ENCODE measurements around the gene CNTD1. TPM values are rescaled to one million over a fixed set of nuclear protein-coding genes. Genes with fewer than 3 reads are reported as not detected.

CNTD1 gene
- total RNA-seq, 4 donors from 2014 or later: 0.09 to 2.9 TPM; not detected in 2

DNA sequence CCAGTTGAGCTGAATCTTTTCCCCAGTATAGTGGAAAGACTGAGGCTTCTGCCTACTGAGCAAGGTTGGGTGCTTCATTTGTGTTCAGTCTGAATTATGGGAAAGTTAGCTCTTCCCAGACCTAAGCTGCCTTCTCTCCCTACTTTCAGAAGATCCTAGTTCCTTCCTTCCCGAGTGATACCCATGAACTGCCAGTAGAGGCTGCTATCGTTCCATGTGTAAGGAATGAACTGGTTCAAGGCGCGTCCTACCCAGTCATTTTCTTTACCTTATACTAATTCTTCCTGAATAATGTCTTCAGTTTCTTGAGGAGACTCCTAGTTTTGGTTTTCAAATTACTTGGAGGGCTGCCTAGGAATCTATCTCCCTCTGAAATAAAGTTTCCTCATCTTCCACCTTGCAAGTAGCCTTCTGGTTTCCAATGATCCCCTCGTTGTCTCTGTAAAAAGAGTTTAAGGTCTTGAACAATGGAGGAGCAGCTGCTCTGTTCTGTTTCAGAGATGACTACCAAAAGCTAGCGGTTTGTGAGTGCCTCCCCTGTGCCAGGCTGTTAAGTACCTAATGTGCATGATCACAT is 44.8 kb downstream of the CNTD1 start:
- DNase-seq (ENCODE audit: low spot score): no peak
- TF ChIP-seq, protein P1, sequence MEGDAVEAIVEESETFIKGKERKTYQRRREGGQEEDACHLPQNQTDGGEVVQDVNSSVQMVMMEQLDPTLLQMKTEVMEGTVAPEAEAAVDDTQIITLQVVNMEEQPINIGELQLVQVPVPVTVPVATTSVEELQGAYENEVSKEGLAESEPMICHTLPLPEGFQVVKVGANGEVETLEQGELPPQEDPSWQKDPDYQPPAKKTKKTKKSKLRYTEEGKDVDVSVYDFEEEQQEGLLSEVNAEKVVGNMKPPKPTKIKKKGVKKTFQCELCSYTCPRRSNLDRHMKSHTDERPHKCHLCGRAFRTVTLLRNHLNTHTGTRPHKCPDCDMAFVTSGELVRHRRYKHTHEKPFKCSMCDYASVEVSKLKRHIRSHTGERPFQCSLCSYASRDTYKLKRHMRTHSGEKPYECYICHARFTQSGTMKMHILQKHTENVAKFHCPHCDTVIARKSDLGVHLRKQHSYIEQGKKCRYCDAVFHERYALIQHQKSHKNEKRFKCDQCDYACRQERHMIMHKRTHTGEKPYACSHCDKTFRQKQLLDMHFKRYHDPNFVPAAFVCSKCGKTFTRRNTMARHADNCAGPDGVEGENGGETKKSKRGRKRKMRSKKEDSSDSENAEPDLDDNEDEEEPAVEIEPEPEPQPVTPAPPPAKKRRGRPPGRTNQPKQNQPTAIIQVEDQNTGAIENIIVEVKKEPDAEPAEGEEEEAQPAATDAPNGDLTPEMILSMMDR (IDR thresholded peaks at IDR 0.05): peak in 1 of 3 donors; percentile 62

DNA sequence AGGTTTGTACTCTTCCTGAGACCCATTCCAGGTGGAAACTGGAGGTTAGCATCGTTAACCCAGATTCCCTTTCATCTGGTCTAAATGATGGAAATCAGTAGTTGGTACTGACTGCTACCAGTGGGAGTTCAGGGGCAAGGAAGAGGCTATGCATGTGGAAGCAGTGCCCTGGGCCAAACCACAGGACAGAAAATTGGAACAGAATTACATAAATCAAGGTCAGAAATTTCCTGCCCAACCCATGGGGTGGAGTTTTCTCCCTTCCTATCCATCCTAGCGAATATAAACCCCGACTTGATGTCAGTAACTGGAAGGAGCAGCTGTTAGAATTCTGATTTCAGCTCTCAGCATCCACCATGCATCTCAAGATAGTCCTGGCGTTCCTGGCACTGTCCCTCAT is 45.6 kb downstream of the CNTD1 start, which contains the start of gene AOC2:
Gene AOC2, plus strand, starts transcription at position 310 of the 400 bp plus-strand sequence. Its CDS starts 47 bp downstream, at position 357.
- ATAC-seq (ENCODE audit: low FRiP score): no peak
- TF ChIP-seq, protein P1 (IDR thresholded peaks at IDR 0.05): no peak
- no peak for DNase-seq (ENCODE audit: low spot score)

More for the DNA sequence above, 44.8 kb downstream of the CNTD1 start:
- ATAC-seq (ENCODE audit: low FRiP score): no peak

DNA sequence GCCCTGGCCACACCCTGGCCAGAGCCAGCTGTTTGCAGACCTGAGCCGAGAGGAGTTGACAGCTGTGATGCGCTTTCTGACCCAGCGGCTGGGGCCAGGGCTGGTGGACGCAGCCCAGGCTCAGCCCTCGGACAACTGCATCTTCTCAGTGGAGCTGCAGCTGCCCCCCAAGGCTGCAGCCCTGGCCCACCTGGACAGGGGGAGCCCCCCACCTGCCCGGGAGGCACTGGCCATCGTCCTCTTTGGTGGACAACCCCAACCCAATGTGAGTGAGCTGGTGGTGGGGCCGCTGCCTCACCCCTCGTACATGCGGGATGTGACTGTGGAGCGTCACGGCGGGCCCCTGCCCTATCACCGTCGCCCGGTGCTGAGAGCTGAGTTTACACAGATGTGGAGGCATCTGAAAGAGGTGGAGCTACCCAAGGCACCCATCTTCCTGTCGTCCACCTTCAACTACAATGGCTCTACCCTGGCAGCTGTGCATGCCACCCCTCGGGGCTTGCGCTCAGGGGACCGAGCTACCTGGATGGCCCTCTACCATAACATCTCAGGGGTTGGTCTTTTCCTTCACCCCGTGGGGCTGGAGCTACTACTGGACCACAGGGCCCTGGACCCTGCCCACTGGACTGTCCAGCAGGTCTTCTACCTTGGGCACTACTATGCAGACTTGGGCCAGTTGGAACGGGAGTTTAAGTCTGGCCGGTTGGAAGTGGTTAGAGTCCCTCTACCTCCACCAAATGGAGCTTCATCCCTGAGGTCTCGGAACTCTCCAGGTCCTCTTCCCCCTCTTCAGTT is 46.3 kb downstream of the CNTD1 start:
- ATAC-seq (ENCODE audit: low FRiP score) (no peak), DNase-seq (ENCODE audit: low spot score) (no peak)
- TF ChIP-seq, protein P1 (IDR thresholded peaks at IDR 0.05): no peak

DNA sequence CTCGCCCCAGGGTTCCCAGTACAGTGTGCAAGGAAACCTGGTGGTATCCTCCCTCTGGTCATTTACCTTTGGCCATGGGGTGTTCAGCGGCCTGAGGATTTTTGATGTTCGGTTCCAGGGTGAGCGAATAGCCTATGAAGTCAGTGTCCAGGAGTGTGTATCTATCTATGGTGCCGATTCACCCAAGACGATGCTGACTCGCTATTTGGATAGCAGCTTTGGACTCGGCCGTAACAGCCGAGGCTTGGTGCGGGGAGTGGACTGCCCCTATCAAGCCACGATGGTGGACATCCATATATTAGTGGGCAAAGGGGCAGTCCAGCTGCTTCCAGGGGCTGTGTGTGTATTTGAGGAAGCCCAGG is 46.9 kb downstream of the CNTD1 start:
- DNase-seq (ENCODE audit: low spot score) (no peak), ATAC-seq (ENCODE audit: low FRiP score) (no peak)
- TF ChIP-seq, protein P1 (IDR thresholded peaks at IDR 0.05): no peak

DNA sequence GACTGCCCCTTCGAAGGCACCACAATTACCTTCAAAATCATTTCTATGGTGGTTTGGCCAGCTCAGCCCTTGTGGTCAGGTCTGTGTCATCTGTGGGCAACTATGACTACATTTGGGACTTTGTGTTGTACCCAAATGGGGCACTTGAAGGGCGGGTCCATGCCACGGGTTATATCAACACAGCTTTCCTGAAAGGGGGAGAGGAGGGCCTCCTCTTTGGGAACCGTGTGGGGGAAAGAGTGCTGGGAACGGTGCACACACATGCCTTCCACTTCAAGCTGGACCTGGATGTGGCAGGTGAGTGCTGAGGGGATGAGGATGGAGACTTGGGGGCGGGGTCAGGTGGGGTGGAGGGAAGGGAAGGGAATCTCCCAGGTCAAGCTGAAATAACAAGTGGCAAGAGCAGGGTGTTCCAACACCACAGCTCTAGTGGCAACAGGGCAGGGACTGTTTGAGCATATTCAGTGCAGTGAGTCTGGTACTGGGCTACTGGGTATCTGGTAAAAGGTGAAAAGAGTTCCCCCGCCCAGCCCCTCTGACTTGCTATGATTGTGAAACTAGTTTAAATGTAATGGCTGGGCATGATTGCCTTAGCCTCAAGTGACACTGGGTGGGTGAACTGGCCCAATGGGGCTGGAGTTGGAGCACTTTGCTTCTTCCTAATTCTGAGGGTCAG is 47.4 kb downstream of the CNTD1 start:
- peak; percentile 4 for ATAC-seq (ENCODE audit: low FRiP score)
- DNase-seq (ENCODE audit: low spot score): no peak
- TF ChIP-seq, protein P1 (IDR thresholded peaks at IDR 0.05): no peak

DNA sequence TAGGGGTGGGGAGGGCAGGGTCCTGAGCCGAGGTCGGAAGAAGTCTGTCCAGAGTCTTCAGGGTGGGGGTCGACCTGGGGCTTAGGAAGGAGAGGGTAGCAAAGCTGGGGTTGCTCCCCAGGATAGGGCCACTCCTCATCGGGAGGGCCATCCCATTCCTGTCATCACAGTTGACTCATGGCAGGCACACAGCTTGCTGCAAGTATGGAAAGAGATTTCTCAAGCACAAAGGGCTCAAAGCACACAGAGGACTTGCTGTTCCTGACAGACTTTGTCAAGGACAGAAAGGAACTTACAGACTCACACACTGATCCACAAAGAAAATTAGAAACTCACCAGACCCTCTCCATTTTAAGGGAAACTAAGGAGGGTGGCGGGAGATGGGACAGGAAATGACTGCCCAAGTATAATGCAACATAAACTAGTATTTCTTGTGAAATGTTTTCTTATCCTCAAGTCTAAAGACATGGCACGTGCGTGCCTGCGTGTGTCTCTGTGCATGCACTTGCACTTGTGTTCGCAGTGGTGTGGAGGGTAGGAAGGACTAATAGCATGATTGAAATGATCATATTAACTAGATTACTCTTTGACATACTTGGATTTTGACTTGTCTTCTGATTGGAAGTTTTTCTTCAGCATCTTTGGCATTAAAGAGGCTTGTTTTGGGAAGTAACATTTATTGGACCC is 48.1 kb downstream of the CNTD1 start:
- TF ChIP-seq, protein P1 (IDR thresholded peaks at IDR 0.05): no peak
- no peak for DNase-seq (ENCODE audit: low spot score)
- ATAC-seq (ENCODE audit: low FRiP score): peak; percentile 41
